ENCODE measurements around the gene ETS2. TPM values are rescaled to one million over a fixed set of nuclear protein-coding genes. Genes with fewer than 3 reads are reported as not detected.

The ETS2 gene
- total RNA-seq, result 10 to 100 TPM; 36.6 to 92.2 (median 56.3) TPM

DNA sequence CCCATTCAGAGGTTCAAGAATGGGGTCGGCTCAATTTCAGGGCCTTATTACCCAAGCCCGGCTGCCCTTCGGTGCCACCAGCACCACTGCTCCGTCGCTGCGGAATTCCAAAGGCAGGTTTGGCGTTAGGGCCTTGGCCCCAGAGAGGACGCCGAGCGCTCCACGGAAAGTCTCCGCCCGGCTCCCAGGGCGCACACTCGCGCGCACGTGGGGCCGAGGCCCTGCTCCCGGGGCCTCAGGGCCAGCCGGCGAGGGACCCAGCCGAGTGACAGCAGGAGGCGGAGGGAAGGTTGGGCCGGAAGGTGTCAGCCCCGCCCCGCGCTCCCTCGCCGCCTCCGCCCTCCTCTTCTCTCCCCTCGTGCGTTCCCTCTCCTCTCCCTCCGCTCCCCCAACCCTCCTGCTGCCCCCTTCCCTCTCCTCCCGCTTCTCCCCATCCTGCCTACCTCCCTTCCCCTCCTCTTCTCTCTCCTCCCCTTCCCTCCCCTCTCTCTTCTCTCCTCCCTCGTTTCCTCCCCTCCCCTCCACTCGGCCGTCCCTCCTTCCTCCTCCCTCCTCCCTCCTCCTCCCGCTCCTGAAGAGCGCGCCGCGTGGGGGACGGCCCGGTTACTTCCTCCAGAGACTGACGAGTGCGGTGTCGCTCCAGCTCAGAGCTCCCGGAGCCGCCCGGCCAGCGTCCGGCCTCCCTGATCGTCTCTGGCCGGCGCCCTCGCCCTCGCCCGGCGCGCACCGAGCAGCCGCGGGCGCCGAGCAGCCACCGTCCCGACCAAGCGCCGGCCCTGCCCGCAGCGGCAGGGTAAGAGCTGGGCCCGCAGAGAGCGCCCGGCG, at the start of gene ETS2:
Gene ETS2 (plus strand): TSS at position 602 of the 825 bp plus-strand sequence. CDS start 4,106 bp downstream, outside the sequence.
- H3K4me1 ChIP-seq, result peaks cover 13 to 30% of the 10 kb centered on the region in 2 donors
- H3K27me3 ChIP-seq, result no peaks in the 10 kb centered on the region
- intact Hi-C loops (cut with DNase I), result loop anchor here (10.0 kb wide), 3 partner anchors 119 to 229 kb away; no protein-coding TSS in a partner anchor
- H3K36me3 ChIP-seq, result peaks cover 0 to 8% of the 10 kb centered on the region in 2 donors
- WGBS, 2 donors, result 1% methylated on average over 23 to 26 of the region's 76 CpGs
- H3K4me3 ChIP-seq (replicated peaks in 1 of 3), result peak within 1 kb of the TSS; percentile 84 to 98 (median 86)
- H3K27ac ChIP-seq, result peak within 1 kb of the TSS; percentile 69 to 99 (median 97)
- peak; percentile 90 to 91 for DNase-seq
- TF ChIP-seq, protein P1, sequence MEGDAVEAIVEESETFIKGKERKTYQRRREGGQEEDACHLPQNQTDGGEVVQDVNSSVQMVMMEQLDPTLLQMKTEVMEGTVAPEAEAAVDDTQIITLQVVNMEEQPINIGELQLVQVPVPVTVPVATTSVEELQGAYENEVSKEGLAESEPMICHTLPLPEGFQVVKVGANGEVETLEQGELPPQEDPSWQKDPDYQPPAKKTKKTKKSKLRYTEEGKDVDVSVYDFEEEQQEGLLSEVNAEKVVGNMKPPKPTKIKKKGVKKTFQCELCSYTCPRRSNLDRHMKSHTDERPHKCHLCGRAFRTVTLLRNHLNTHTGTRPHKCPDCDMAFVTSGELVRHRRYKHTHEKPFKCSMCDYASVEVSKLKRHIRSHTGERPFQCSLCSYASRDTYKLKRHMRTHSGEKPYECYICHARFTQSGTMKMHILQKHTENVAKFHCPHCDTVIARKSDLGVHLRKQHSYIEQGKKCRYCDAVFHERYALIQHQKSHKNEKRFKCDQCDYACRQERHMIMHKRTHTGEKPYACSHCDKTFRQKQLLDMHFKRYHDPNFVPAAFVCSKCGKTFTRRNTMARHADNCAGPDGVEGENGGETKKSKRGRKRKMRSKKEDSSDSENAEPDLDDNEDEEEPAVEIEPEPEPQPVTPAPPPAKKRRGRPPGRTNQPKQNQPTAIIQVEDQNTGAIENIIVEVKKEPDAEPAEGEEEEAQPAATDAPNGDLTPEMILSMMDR (IDR thresholded peaks at IDR 0.05), result no peak
- peak; percentile 83 to 97 for TF ChIP-seq POLR2A (IDR thresholded peaks at IDR 0.05)
- H3K9me3 ChIP-seq, result no peaks in the 10 kb centered on the region

DNA sequence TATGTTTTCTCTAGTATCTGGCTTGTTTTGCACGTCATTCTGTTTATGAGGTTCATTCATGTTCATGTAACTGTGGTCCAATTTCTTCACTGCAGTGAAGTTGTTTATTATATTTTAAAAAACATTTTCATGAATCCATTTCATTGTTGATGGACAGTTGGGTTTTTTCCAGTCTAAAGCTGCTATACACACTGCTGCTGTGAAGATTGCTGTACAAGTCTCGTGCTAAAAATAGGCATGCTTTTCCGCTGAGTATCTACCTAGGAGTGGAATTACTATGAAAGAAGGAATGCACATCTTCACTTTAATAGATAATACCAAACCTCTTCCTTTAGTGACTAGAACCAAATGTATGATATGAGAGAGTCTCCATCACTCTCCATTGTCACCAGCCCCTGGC, 49.0 kb upstream of the ETS2 start:
- 91 to 94% methylated on average over 3 of the region's 3 CpGs for WGBS, 2 donors
- H3K27ac ChIP-seq, result no peak overlapping the region
- no peaks in the 10 kb centered on the region for H3K36me3 ChIP-seq
- no peak for DNase-seq
- no peaks in the 10 kb centered on the region for H3K27me3 ChIP-seq
- no peaks in the 10 kb centered on the region for H3K9me3 ChIP-seq
- intact Hi-C loops (cut with DNase I), result no loop called here
- H3K4me1 ChIP-seq, result peaks cover 0 to 5% of the 10 kb centered on the region in 2 donors
- no peak for TF ChIP-seq POLR2A (IDR thresholded peaks at IDR 0.05)
- TF ChIP-seq, protein P1 (IDR thresholded peaks at IDR 0.05), result no peak
- no peak overlapping the region for H3K4me3 ChIP-seq (replicated peaks in 1 of 3)

DNA sequence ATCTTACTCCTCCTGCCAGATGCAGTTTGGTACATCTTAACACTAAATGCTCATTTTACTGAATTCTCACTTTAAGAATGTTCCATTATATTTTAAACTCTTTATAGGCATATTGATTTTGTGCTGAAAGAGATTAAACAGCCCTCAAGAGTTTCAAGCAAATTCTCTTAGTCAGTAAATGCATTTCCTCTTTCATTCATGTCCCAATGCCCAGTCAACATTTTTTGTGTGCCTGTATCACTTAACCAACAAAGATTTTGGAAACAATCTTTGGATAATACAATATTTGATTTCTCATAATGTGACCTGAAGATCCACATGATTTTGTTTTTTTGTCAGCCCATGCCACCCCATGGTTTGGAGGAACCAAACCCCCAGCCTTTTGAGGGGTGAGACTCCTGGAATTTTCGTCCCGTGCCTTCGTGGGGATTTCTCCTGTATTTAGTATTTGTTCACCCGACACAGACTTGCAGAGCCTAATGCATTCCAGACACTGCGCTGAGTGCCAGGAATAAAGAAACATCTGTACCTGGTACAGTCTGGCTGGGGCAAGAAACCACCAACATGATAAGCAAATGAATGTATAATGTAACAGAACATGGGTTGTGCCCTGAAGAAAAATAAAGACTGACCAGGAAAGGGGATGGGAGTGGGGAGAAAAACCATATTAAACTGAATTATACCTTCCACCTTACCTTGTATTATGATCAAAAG, 47.1 kb upstream of the ETS2 start:
- intact Hi-C loops (cut with DNase I), result no loop called here
- H3K36me3 ChIP-seq, result no peaks in the 10 kb centered on the region
- TF ChIP-seq, protein P1 (IDR thresholded peaks at IDR 0.05), result no peak
- no peak for TF ChIP-seq POLR2A (IDR thresholded peaks at IDR 0.05)
- 89 to 95% methylated on average over 5 of the region's 5 CpGs for WGBS, 2 donors
- H3K4me1 ChIP-seq, result peaks cover 0 to 5% of the 10 kb centered on the region in 2 donors
- H3K27ac ChIP-seq, result no peak overlapping the region
- no peak for DNase-seq
- H3K27me3 ChIP-seq, result no peaks in the 10 kb centered on the region
- no peaks in the 10 kb centered on the region for H3K9me3 ChIP-seq
- no peak overlapping the region for H3K4me3 ChIP-seq (replicated peaks in 1 of 3)

DNA sequence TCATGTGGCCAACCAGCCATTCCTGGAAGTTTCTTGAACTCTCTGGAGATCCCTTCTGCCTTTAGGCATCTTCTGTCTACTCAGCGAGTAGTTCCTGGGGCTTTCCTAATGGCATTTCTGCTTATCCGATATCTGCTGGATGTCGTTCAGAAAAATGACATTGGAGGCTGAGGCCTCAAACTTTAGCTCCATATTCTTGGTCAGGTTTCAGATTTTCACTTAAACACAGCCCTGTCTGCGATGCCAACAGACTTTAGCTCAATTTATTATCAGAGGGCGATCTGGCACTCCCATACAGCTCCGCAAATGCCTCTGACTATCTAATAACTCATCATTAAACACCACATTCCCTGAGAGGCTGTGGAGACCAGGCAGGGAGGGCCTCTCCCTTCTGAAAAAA, 46.3 kb upstream of the ETS2 start:
- intact Hi-C loops (cut with DNase I), result no loop called here
- Histone ChIP-seq H3K9me3 (no peaks in the 10 kb centered on the region), H3K27me3 (no peaks in the 10 kb centered on the region), H3K27ac (no peak overlapping the region), H3K4me3 (replicated peaks in 1 of 3) (no peak overlapping the region), H3K36me3 (no peaks in the 10 kb centered on the region), H3K4me1 (peaks cover 0 to 5% of the 10 kb centered on the region in 2 donors)
- TF ChIP-seq POLR2A (IDR thresholded peaks at IDR 0.05), result no peak
- TF ChIP-seq, protein P1 (IDR thresholded peaks at IDR 0.05), result no peak
- WGBS, 2 donors, result 87 to 90% methylated on average over 6 of the region's 6 CpGs
- no peak for DNase-seq

Measured in thyroid gland (tissue), 4 donors.